ENCODE results near the gene GALNT8.

GALNT8 gene

GRCh38 chr12:4807116-4807783, 87.0 kb downstream of the GALNT8 start:
- no peak overlapping the region for H3K4me3 ChIP-seq (ENCODE audit: low read depth, low read length)
- TF ChIP-seq CTCF (IDR thresholded peaks at IDR 0.05; ENCODE audit: borderline replicate concordance, insufficient read depth, low read depth, low read length) = no peak

GRCh38 chr12:4807813-4808212, 87.6 kb downstream of the GALNT8 start:
- H3K4me3 ChIP-seq (ENCODE audit: low read depth, low read length) = no peak overlapping the region
- TF ChIP-seq CTCF (IDR thresholded peaks at IDR 0.05; ENCODE audit: borderline replicate concordance, insufficient read depth, low read depth, low read length) = no peak

GRCh38 chr12:4809013-4809448, 88.8 kb downstream of the GALNT8 start:
- no peak for TF ChIP-seq CTCF (IDR thresholded peaks at IDR 0.05; ENCODE audit: borderline replicate concordance, insufficient read depth, low read depth, low read length)
- peak overlapping the region; percentile 46 for H3K4me3 ChIP-seq (ENCODE audit: low read depth, low read length)

- H3K4me3 ChIP-seq (ENCODE audit: low read depth, low read length) = peak overlapping the region; percentile 46
- TF ChIP-seq CTCF (IDR thresholded peaks at IDR 0.05; ENCODE audit: borderline replicate concordance, insufficient read depth, low read depth, low read length) = no peak
Observed at GRCh38 chr12:4809449-4810218, 89.4 kb downstream of the GALNT8 start.

- peak overlapping the region; percentile 46 for H3K4me3 ChIP-seq (ENCODE audit: low read depth, low read length)
- no peak for TF ChIP-seq CTCF (IDR thresholded peaks at IDR 0.05; ENCODE audit: borderline replicate concordance, insufficient read depth, low read depth, low read length)
Observed at GRCh38 chr12:4810219-4810671, 90.0 kb downstream of the GALNT8 start.

- H3K4me3 ChIP-seq (ENCODE audit: low read depth, low read length) = no peak overlapping the region
Observed at GRCh38 chr12:4812624-4813327, 92.6 kb downstream of the GALNT8 start.

More at GRCh38 chr12:4812624-4813327, 92.6 kb downstream of the GALNT8 start:
- TF ChIP-seq CTCF (IDR thresholded peaks at IDR 0.05; ENCODE audit: borderline replicate concordance, insufficient read depth, low read depth, low read length) = no peak

Measured in GM12875 (cell line).